ENCODE results near the gene RPL18.

DNA sequence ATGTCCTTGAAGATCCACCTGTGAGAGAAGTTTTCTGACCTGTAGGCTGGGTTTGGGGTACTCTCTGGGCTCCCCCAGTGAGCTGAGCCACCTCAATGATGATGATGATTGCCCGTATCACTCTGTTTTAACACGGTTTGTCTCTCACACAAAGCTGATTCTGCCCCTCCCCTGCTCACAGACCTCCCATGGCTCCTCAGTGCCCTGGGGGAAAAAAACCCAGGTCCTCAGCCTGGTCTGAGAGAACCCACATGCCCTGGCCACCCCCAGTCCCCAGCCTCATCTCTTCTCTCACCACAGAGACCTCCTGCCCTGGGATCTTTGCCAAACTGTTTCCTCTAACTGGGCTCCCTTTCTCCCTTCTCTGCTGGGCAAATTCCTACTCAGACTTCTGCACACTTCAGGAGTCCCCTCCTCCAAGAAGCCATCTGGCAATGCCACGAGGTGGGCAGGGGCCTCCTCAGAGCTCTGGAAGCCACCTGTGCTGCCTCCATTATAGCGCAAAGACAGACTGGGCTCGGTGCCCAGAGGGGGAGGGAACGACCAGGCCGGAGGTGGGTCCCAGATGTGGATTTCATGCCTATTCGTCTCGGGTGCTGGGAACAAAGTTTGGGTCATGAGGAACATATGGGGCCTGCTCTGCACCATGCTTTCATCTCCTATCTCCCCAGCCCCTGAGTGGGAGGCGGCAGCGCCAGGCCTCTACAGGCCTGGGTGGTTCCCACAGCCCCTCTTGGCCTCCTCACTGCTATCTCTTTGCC lies 35.5 kb upstream of the RPL18 start:
- TF ChIP-seq, protein P1, sequence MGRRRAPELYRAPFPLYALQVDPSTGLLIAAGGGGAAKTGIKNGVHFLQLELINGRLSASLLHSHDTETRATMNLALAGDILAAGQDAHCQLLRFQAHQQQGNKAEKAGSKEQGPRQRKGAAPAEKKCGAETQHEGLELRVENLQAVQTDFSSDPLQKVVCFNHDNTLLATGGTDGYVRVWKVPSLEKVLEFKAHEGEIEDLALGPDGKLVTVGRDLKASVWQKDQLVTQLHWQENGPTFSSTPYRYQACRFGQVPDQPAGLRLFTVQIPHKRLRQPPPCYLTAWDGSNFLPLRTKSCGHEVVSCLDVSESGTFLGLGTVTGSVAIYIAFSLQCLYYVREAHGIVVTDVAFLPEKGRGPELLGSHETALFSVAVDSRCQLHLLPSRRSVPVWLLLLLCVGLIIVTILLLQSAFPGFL (CRISPR knock-in tag; IDR thresholded peaks at IDR 0.05): no peak
- TF ChIP-seq, protein P2, sequence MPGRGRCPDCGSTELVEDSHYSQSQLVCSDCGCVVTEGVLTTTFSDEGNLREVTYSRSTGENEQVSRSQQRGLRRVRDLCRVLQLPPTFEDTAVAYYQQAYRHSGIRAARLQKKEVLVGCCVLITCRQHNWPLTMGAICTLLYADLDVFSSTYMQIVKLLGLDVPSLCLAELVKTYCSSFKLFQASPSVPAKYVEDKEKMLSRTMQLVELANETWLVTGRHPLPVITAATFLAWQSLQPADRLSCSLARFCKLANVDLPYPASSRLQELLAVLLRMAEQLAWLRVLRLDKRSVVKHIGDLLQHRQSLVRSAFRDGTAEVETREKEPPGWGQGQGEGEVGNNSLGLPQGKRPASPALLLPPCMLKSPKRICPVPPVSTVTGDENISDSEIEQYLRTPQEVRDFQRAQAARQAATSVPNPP (IDR thresholded peaks at IDR 0.05; ENCODE audit: borderline replicate concordance, insufficient read depth, insufficient read length): no peak
- no peak for TF ChIP-seq KLF16 (IDR thresholded peaks at IDR 0.05)
- TF ChIP-seq EP300 (IDR thresholded peaks at IDR 0.05; ENCODE audit: low read length): no peak

Data from K562 (cell line).